GM12891 (cell line): ENCODE results near the gene EIF3D.
"Not testable (repeated sequence)": the region's sequence is repeated elsewhere in the genome, so short reads cannot be mapped to it uniquely, and the experiment has no call there.

Experiments
- DNase-seq: peaks from one replicate; pipeline ENCODE4 v3.0.0; 2011; ENCODE audit warnings: low spot score; ENCODE audit not compliant: insufficient read length
- FAIRE-seq: peaks from 2 replicates; lab custom pipeline; 2011; peaks lifted over from hg19 to GRCh38; lab: Jason Lieb, UNC
- PAX5 ChIP-seq: IDR thresholded peaks from 2 replicates; pipeline ENCODE4 v1.6.1; 2011; ENCODE audit warnings: low read length, moderate library complexity, mild to moderate bottlenecking; ENCODE audit not compliant: insufficient read depth, severe bottlenecking
- POLR2A ChIP-seq: IDR thresholded peaks from 2 replicates; pipeline ENCODE4 v1.6.1; 2011; ENCODE audit warnings: low read depth, low read length, control low read depth
- POLR2AphosphoS5 ChIP-seq: IDR thresholded peaks from 2 replicates; pipeline ENCODE4 v1.6.1; 2011; ENCODE audit warnings: low read depth, low read length, control low read depth
- POU2F2 ChIP-seq: IDR thresholded peaks from 2 replicates; pipeline ENCODE4 v1.6.1; 2011; ENCODE audit warnings: low read depth, mild to moderate bottlenecking, control low read depth, low read length, moderate library complexity
- SPI1 ChIP-seq: IDR thresholded peaks from 2 replicates; pipeline ENCODE4 v1.6.1; 2011; ENCODE audit warnings: low read depth, low read length, control low read depth
- TAF1 ChIP-seq: IDR thresholded peaks from 2 replicates; pipeline ENCODE4 v1.6.1; 2011; ENCODE audit warnings: low read depth, low read length, control low read depth

The EIF3D gene

DNA sequence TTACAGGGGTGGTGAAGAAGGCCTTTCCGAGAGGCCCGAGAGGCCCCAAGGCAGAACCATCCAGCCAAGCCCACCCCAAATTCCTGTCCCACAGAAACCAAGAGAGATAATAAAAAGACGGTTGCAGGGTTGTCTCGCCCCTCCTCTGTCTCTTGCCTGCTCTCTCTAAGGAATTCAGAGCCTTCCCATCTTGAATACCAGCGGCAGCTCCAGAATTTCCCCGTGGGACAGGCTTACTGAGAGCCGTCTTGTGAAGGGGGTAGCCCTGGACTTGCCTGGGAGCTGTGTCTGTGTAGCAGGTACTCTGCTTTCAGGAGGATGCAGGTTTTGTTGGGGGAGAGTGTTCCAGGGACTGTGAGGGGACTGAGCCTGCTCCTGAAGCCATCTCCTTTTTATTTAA is 9.6 kb upstream of the EIF3D start:
- no peak for FAIRE-seq
- no peak for DNase-seq
- no peak for TF ChIP-seq POU2F2
- TF ChIP-seq PAX5 = no peak
- no peak for TF ChIP-seq TAF1
- TF ChIP-seq POLR2A = no peak
- no peak for TF ChIP-seq POLR2AphosphoS5
- TF ChIP-seq SPI1 = no peak

DNA sequence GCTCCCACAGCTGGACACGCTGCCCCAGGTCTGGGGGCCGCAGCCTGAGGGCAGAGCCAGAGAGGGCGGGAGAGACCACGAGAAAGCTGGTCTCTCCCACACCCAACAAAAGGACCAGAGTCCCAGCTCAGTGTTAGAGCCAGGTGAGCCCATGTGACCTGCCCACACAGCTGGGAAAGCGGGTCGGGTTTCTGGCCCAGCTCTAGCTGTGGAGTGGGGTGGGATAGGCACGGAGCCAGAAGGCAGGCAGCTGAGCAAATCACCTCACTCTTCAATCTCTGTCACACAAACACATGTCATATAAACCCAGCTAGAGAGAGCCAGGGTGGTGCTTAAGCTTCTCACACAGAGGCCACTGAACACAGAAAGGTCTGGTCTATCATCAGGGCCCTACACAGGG is 7.8 kb upstream of the EIF3D start:
- FAIRE-seq = no peak
- no peak for DNase-seq
- TF ChIP-seq POU2F2 = no peak
- TF ChIP-seq POLR2A = no peak
- TF ChIP-seq TAF1 = no peak
- no peak for TF ChIP-seq POLR2AphosphoS5
- no peak for TF ChIP-seq SPI1
- TF ChIP-seq PAX5 = no peak

DNA sequence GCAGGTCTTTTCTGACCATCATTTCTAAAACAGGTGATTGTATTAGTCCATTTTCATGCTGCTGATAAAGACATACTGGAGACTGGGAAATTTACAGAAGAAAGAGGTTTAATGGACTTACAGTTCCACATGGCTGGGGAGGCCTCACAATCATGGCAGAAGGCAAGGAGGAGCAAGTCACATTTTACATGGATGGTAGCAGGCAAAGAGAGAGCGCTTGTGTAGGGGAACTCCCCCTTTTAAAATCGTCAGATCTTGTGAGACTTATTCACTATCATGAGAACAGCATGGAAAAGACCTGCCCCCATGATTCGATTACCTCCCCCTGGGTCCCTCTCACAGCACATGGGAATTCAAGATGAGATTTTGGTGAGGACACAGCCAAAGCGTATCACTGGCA is 4.4 kb upstream of the EIF3D start:
- DNase-seq, FAIRE-seq: not testable (repeated sequence)

DNA sequence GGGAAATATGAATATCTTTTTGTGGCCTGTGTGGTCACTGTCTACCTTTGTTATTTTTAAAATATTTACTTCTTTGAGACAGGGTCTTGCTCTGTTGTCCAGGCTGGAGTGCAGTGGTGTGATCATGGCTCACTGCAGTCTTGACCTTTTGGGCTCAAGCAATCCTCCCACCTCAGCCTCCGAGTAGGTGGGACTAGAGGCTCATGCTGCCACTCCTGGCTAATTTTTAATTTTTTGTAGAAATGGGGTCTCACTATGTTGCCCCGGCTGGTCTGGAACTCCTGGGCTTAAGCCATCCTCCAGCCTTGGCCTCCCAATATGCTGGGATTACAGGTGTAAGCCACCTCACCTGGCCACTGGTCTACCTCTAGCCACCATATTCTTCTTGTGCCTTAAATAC is 3.5 kb upstream of the EIF3D start:
- DNase-seq = no peak
- no peak for FAIRE-seq
- TF ChIP-seq POU2F2 (no peak), SPI1 (no peak), POLR2A (no peak), POLR2AphosphoS5 (no peak), PAX5 (no peak), TAF1 (no peak)

DNA sequence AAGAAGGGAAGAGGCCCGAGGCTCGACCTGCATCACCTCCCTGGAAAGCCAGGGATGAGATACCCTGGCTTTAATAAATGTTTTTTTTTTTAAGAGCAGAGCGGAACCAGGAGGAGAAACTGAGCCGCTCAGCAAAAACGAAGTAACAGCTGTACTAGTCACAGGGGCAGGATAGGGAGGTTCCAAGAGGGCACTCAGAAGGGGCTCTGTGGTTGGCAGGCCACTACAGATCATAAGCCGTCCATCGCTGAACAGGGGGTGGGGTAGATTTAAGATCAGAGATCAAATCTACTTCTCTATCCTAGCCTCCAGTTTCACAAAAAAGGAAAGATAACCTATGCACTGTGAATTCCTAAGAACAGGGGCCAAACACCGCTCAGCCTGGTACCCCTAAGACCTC is 625 bp downstream of the EIF3D start:
- DNase-seq (no peak), FAIRE-seq (no peak)
- TF ChIP-seq SPI1 (no peak), POLR2AphosphoS5 (no peak), TAF1 (no peak), POU2F2 (no peak), PAX5 (no peak), POLR2A (no peak)

DNA sequence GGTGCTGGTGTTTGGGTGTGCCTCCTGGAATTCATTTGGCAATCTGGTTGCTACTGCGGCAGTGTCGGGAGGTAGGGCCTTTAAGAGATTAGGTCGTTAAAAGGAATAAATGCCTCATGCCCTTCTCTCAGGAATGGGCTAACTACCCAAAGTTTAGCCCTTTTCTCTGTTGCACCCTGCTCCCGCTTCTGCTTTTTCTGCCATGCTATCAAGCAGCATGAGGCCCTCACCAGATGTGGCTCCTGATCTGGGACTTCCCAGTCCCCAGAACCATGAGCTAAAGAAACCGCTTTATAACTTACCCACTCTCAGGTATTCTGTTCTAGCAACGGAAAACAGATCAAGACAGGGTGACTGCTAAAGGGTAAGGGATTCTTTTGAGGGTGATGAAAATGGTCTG is 6.3 kb downstream of the EIF3D start:
- FAIRE-seq (no peak), DNase-seq (no peak)
- TF ChIP-seq PAX5 = no peak
- TF ChIP-seq SPI1 = peak; percentile 50

DNA sequence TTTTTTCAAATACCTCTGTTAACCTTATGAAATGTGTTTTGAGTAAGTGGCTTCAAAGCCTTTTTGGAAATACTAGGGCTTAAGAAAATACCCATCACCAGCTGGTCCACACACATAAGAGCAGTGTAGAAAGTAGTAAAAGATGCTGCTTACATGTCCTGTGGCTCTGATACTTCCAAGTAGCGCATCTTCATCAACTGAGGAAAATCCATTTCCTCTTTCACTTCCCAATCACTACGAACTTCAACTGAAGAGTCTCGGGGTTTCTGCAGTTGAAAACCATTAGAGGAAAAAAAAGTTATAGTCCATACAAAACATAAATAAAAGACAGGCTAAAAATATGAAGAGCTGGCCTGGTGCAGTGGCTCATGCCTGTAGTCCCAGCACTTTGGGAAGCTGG is 8.5 kb downstream of the EIF3D start:
- no peak for FAIRE-seq
- TF ChIP-seq SPI1 (no peak), PAX5 (no peak), POU2F2 (no peak), POLR2A (no peak), TAF1 (no peak), POLR2AphosphoS5 (no peak)
- no peak for DNase-seq

DNA sequence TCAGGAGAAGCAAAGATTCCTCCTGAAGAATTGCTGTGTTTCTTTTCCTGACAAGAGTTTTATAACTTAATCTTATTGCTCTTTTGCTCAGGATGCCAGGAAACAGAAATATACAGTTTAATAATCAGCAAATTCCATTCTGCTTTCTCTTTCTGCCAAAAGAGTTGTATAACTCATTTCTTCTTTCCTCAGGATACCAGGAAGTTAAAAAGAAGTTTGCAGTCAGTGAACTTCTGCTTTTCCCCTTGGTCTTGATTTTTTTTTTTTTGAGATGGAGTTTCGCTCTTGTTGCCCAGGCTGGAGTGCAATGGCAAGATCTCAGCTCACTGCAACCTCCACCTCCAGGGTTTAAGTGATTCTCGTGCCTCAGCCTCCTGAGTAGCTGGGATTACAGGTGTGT is 9.1 kb downstream of the EIF3D start:
- not testable (repeated sequence) for FAIRE-seq, DNase-seq

DNA sequence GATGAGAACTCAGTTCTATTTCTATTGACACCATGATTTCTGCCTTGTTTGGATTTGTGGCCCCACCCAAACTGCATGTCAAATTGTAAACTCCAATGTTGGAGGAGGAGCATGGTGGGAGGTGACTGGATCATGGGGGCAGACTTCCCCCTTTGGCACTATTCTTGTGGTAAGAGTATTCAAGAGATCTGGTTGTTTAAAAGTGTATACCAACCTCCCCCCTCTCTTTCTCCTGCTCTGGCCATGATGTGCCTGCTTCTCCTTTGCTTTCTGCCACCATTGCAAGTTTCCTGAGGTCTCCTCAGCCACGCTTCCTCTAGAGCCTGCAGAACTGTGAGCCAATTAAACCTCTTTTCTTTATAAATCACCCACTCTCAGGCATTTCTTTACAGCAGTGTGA is 14.2 kb downstream of the EIF3D start:
- no peak for FAIRE-seq
- TF ChIP-seq POU2F2 (no peak), POLR2AphosphoS5 (no peak), PAX5 (no peak), SPI1 (no peak), TAF1 (no peak), POLR2A (no peak)
- DNase-seq = no peak

DNA sequence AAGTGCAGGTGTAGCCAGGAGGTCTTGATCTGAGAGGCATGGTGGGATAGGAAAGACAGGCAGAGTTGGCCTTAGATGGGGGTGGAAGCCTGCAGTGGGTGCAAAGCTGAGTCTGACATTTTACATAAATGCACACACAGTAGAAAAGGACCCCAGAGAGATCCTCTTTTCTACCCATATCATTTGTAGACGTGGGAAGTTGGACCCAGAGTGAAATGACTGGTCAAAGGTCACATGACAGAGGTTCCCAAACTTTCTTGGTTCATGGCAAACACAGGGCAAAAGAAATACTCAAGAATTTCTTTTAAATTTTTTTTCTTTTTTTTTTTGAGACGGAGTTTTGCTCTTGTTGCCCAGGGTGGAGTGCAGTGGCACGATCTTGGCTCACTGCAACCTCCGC is 16.0 kb downstream of the EIF3D start:
- TF ChIP-seq POLR2AphosphoS5 = peak; percentile 28; the same call in 1 of the 2 replicates
- no peak for TF ChIP-seq PAX5
- TF ChIP-seq POLR2A = 0 out of 2 replicates have a peak, but pooled peaks have one; percentile 8
- FAIRE-seq (no peak), DNase-seq (no peak)

DNA sequence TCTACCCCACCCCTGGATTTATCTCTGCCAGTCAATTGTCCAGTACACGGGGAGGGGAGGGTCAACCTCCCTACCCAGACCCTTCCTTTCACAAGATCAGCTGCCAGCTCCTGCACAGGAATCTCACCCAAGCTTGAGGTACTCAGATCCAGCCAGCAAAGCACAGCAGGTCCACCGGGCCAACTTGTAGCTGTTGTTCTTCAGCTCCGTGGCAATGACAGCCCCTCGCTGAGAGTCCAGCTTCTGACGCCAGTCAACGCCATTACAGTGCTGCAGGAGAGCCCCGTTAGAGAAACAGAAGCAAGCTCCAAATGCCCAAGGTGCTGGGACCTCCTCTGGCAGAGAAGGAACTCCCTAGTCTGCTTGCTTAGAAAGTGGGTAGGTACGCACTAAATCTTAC is 16.6 kb downstream of the EIF3D start:
- TF ChIP-seq POLR2AphosphoS5 = no peak

More for the DNA sequence above, 16.6 kb downstream of the EIF3D start:
- DNase-seq = no peak
- no peak for FAIRE-seq
